Measurements from ENCODE around the gene SSBP2.

SSBP2 gene

GRCh38 chr5:81405126-81405891 is 345.6 kb downstream of the SSBP2 start:
- no peaks in the 10 kb centered on the region for H3K36me3 ChIP-seq (ENCODE audit: low read length)
- no peak overlapping the region for H2AFZ ChIP-seq (ENCODE audit: low read depth, low read length, severe bottlenecking)

DNA sequence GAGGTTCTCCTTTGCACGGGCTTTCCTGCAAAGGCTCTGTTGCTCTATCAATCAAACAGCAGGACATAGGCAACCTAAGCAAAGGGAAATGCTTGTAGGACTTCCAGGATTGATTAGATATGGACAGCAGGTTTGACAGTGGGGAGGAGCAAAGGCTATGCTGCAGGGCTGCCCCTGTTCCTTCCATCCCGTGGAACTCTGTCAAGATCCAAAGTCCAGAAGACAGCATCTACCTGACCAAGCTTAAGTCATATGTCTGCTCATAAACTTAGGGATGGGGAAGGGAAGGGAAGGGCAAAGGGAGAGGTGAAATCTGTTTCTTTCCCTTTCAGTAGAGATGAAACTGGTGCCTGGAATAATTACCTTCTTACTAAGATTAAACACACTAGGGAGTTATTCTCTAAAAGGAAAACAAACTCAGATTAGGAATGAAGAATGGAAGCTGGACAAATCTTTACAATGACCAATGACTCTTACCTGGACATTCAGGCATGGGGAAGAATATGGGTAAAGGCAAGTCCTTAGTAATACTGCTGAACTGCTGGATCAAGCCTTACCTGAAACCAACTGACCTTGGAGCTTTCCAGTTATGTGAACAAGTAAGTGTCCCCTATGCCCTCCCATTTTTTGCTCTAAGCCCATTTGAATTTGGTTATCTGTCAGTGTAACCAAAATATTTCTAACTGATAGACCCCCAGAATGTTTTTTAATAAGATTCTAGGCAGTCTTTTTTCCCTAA is 348.5 kb downstream of the SSBP2 start:
- H3K9me3 ChIP-seq (ENCODE audit: insufficient read depth, low read length) = no peaks in the 10 kb centered on the region
- no peaks in the 10 kb centered on the region for H3K9me2 ChIP-seq (replicated peaks; ENCODE audit: insufficient read depth, low read length)

More at GRCh38 chr5:81405126-81405891, 345.6 kb downstream of the SSBP2 start:
- H3K27me3 ChIP-seq (ENCODE audit: low read length) = no peaks in the 10 kb centered on the region
- no peaks in the 10 kb centered on the region for H3K9me2 ChIP-seq (replicated peaks; ENCODE audit: insufficient read depth, low read length)
- no peaks in the 10 kb centered on the region for H3K79me2 ChIP-seq (ENCODE audit: insufficient read depth, low read length)
- H3K9ac ChIP-seq (ENCODE audit: low read length) = no peak overlapping the region
- TF ChIP-seq, protein P1, sequence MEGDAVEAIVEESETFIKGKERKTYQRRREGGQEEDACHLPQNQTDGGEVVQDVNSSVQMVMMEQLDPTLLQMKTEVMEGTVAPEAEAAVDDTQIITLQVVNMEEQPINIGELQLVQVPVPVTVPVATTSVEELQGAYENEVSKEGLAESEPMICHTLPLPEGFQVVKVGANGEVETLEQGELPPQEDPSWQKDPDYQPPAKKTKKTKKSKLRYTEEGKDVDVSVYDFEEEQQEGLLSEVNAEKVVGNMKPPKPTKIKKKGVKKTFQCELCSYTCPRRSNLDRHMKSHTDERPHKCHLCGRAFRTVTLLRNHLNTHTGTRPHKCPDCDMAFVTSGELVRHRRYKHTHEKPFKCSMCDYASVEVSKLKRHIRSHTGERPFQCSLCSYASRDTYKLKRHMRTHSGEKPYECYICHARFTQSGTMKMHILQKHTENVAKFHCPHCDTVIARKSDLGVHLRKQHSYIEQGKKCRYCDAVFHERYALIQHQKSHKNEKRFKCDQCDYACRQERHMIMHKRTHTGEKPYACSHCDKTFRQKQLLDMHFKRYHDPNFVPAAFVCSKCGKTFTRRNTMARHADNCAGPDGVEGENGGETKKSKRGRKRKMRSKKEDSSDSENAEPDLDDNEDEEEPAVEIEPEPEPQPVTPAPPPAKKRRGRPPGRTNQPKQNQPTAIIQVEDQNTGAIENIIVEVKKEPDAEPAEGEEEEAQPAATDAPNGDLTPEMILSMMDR (IDR thresholded peaks at IDR 0.05; ENCODE audit: insufficient read depth, low read length, poor library complexity, severe bottlenecking) = no peak
- TF ChIP-seq EZH2phosphoT487 (conservative IDR thresholded peaks at IDR 0.05; ENCODE audit: low read length) = no peak
- H3K27ac ChIP-seq (ENCODE audit: low read depth, low read length) = no peak overlapping the region
- H3F3A ChIP-seq (ENCODE audit: insufficient read depth) = no peaks in the 10 kb centered on the region; the same call in 1 of the 2 replicates
- H4K20me1 ChIP-seq (ENCODE audit: low read depth, low read length) = no peaks in the 10 kb centered on the region
- H3K9me3 ChIP-seq (ENCODE audit: insufficient read depth, low read length) = no peaks in the 10 kb centered on the region
- H3K4me3 ChIP-seq (ENCODE audit: insufficient read depth, low read length, poor library complexity, severe bottlenecking) = no peak overlapping the region
- H3K4me2 ChIP-seq (ENCODE audit: low read depth, low read length, poor library complexity, severe bottlenecking) = no peak overlapping the region

GRCh38 chr5:81401266-81401665 is 349.6 kb downstream of the SSBP2 start:
- Histone ChIP-seq H3K9me2 (replicated peaks; ENCODE audit: insufficient read depth, low read length) (no peaks in the 10 kb centered on the region), H3K4me2 (ENCODE audit: low read depth, low read length, poor library complexity, severe bottlenecking) (no peak overlapping the region), H3K27ac (ENCODE audit: low read depth, low read length) (no peak overlapping the region), H3K36me3 (ENCODE audit: low read length) (no peaks in the 10 kb centered on the region), H4K20me1 (ENCODE audit: low read depth, low read length) (no peaks in the 10 kb centered on the region), H3F3A (ENCODE audit: insufficient read depth) (no peaks in the 10 kb centered on the region), H3K27me3 (ENCODE audit: low read length) (no peaks in the 10 kb centered on the region), H3K79me2 (ENCODE audit: insufficient read depth, low read length) (no peaks in the 10 kb centered on the region), H3K9ac (ENCODE audit: low read length) (no peak overlapping the region), H3K9me3 (ENCODE audit: insufficient read depth, low read length) (no peaks in the 10 kb centered on the region), H2AFZ (ENCODE audit: low read depth, low read length, severe bottlenecking) (no peak overlapping the region), H3K4me3 (ENCODE audit: insufficient read depth, low read length, poor library complexity, severe bottlenecking) (no peak overlapping the region)
- TF ChIP-seq EZH2phosphoT487 (conservative IDR thresholded peaks at IDR 0.05; ENCODE audit: low read length) = no peak
- TF ChIP-seq, protein P1 (IDR thresholded peaks at IDR 0.05; ENCODE audit: insufficient read depth, low read length, poor library complexity, severe bottlenecking) = no peak

More for the DNA sequence above, 348.5 kb downstream of the SSBP2 start:
- H2AFZ ChIP-seq (ENCODE audit: low read depth, low read length, severe bottlenecking) = no peak overlapping the region
- TF ChIP-seq, protein P1 (IDR thresholded peaks at IDR 0.05; ENCODE audit: insufficient read depth, low read length, poor library complexity, severe bottlenecking) = no peak
- no peak for TF ChIP-seq EZH2phosphoT487 (conservative IDR thresholded peaks at IDR 0.05; ENCODE audit: low read length)
- H4K20me1 ChIP-seq (ENCODE audit: low read depth, low read length) = no peaks in the 10 kb centered on the region
- H3K27me3 ChIP-seq (ENCODE audit: low read length) = no peaks in the 10 kb centered on the region
- no peak overlapping the region for H3K4me2 ChIP-seq (ENCODE audit: low read depth, low read length, poor library complexity, severe bottlenecking)
- H3K27ac ChIP-seq (ENCODE audit: low read depth, low read length) = no peak overlapping the region
- no peaks in the 10 kb centered on the region for H3K79me2 ChIP-seq (ENCODE audit: insufficient read depth, low read length)
- no peak overlapping the region for H3K9ac ChIP-seq (ENCODE audit: low read length)
- H3K36me3 ChIP-seq (ENCODE audit: low read length) = no peaks in the 10 kb centered on the region
- no peaks in the 10 kb centered on the region for H3F3A ChIP-seq (ENCODE audit: insufficient read depth)
- H3K4me3 ChIP-seq (ENCODE audit: insufficient read depth, low read length, poor library complexity, severe bottlenecking) = no peak overlapping the region

Measured in SU-DHL-6 (cell line).